Mesenchymal stem cell (in vitro differentiated cells and primary cell): ENCODE measurements around the gene CEND1.

ENCODE experiments used
- DNase-seq: peaks from one replicate; pipeline ENCODE4 v3.0.0-alpha.2; 2013
- H2AFZ ChIP-seq: one replicate; pipeline ENCODE4 v1.6.1; 2013; ENCODE audit warnings: low read depth, mild to moderate bottlenecking, control low read depth, inconsistent platforms, low read length, moderate library complexity
- H2AK5ac ChIP-seq: 2 replicates; pipeline ENCODE4 v1.6.1; 2013; ENCODE audit warnings: low read length, moderate library complexity, mild to moderate bottlenecking, inconsistent platforms; ENCODE audit not compliant: severe bottlenecking
- H2BK120ac ChIP-seq: one replicate; pipeline ENCODE4 v1.6.1; 2013; ENCODE audit warnings: low read depth, mild to moderate bottlenecking, inconsistent platforms, low read length, moderate library complexity
- H2BK12ac ChIP-seq, 2 experiments: one replicate each; pipeline ENCODE4 v1.6.1; 2013; ENCODE audit warnings: inconsistent platforms in 2 of 2, low read length in 2 of 2, mild to moderate bottlenecking in 2 of 2, moderate library complexity in 2 of 2, control low read depth in 1 of 2
- H2BK15ac ChIP-seq: one replicate; pipeline ENCODE4 v1.6.1; 2013; ENCODE audit warnings: mild to moderate bottlenecking, low read depth, inconsistent platforms; ENCODE audit not compliant: poor library complexity, severe bottlenecking
- H2BK5ac ChIP-seq: 2 replicates; pipeline ENCODE4 v1.6.1; 2013; ENCODE audit warnings: low read depth, mild to moderate bottlenecking, low read length, control low read depth, inconsistent platforms; ENCODE audit not compliant: poor library complexity, severe bottlenecking
- H3K14ac ChIP-seq, 2 experiments: one replicate each; pipeline ENCODE4 v1.6.1; 2013; ENCODE audit warnings: inconsistent platforms in 2 of 2, low read length in 2 of 2, control low read depth in 1 of 2, mild to moderate bottlenecking in 1 of 2, moderate library complexity in 1 of 2
- H3K18ac ChIP-seq, 2 experiments: one replicate each; pipeline ENCODE4 v1.6.1; 2013; ENCODE audit warnings: inconsistent platforms in 2 of 2, low read length in 2 of 2, control low read depth in 1 of 2, low read depth in 1 of 2, mild to moderate bottlenecking in 1 of 2
- H3K23ac ChIP-seq, 2 experiments: one replicate each; pipeline ENCODE4 v1.6.1; 2013; ENCODE audit warnings: inconsistent platforms in 2 of 2, low read length in 2 of 2, mild to moderate bottlenecking in 2 of 2, moderate library complexity in 2 of 2, control low read depth in 1 of 2
- H3K27ac ChIP-seq: 2 replicates; pipeline ENCODE4 v1.5.1; 2013; ENCODE audit warnings: mild to moderate bottlenecking, moderate library complexity, low read length, control low read depth, inconsistent platforms; ENCODE audit not compliant: poor library complexity, severe bottlenecking
- H3K27me3 ChIP-seq, 2 experiments: 2 replicates each; pipeline versions ENCODE4 v1.6.1 to v1.7.0; 2013; ENCODE audit warnings: low read length in 2 of 2, mild to moderate bottlenecking in 2 of 2, moderate library complexity in 2 of 2, control low read depth in 1 of 2, inconsistent platforms in 1 of 2; ENCODE audit not compliant: control insufficient read depth in 1 of 2, insufficient read depth in 1 of 2
- H3K36me3 ChIP-seq, 2 experiments: 2 replicates each; pipeline versions ENCODE4 v1.6.1 to v1.7.0; 2013; ENCODE audit warnings: low read length in 2 of 2, control low read depth in 1 of 2, inconsistent platforms in 1 of 2, low read depth in 1 of 2, mild to moderate bottlenecking in 1 of 2; ENCODE audit not compliant: insufficient read depth in 2 of 2, control insufficient read depth in 1 of 2
- H3K4ac ChIP-seq, 2 experiments: one replicate each; pipeline ENCODE4 v1.6.1; 2013; ENCODE audit warnings: inconsistent platforms in 2 of 2, low read length in 2 of 2, mild to moderate bottlenecking in 2 of 2, moderate library complexity in 2 of 2, control low read depth in 1 of 2, low read depth in 1 of 2
- H3K4me1 ChIP-seq: 2 replicates; pipeline ENCODE4 v1.6.1; 2013; ENCODE audit warnings: low read depth, low read length, control low read depth; ENCODE audit not compliant: control insufficient read depth, insufficient read depth
- H3K4me2 ChIP-seq: 2 replicates; pipeline ENCODE4 v1.6.1; 2013; ENCODE audit warnings: low read length, mild to moderate bottlenecking, inconsistent platforms; ENCODE audit not compliant: poor library complexity, severe bottlenecking
- H3K4me3 ChIP-seq, 2 experiments: 2 replicates each; pipeline versions ENCODE4 v1.5.1 to v1.7.0; 2013; ENCODE audit warnings: low read length in 2 of 2, mild to moderate bottlenecking in 2 of 2, control low read depth in 1 of 2, low read depth in 1 of 2; ENCODE audit not compliant: insufficient read depth in 1 of 2
- H3K79me1 ChIP-seq: replicated peaks from 2 replicates; pipeline ENCODE4 v1.6.1; 2013; ENCODE audit warnings: mild to moderate bottlenecking, control low read depth, low read length, inconsistent platforms; ENCODE audit not compliant: poor library complexity, severe bottlenecking
- H3K9ac ChIP-seq: 2 replicates; pipeline ENCODE4 v1.7.0; 2013; ENCODE audit warnings: mild to moderate bottlenecking, low read length, moderate library complexity
- H3K9me3 ChIP-seq: 2 replicates; pipeline ENCODE4 v1.7.0; 2013; ENCODE audit warnings: mild to moderate bottlenecking, low read length; ENCODE audit not compliant: control insufficient read depth
- H4K8ac ChIP-seq: one replicate; pipeline ENCODE4 v1.6.1; 2013; ENCODE audit warnings: inconsistent platforms, mild to moderate bottlenecking, low read length, moderate library complexity
- H4K91ac ChIP-seq: one replicate; pipeline ENCODE4 v1.6.1; 2013; ENCODE audit warnings: mild to moderate bottlenecking, low read length, inconsistent platforms
- WGBS: methylation state at CpG from one replicate; pipeline ENCODE4 v1.1.7; 2013; ENCODE audit warnings: mixed read lengths; 5-methylcytosine and 5-hydroxymethylcytosine counted together

CEND1 gene

GRCh38 chr11:827146-827896, 37.4 kb upstream of the CEND1 start:
- H3K4ac ChIP-seq: no peak overlapping the region
- H3K4me1 ChIP-seq: peaks cover 67% of the 10 kb centered on the region
- H3K23ac ChIP-seq: no peak overlapping the region
- H4K91ac ChIP-seq: no peak overlapping the region
- no peak overlapping the region for H2BK12ac ChIP-seq
- H3K9ac ChIP-seq: no peak overlapping the region
- no peaks in the 10 kb centered on the region for H3K9me3 ChIP-seq
- 6% methylated on average over 41 of the region's 66 CpGs for WGBS
- H3K79me1 ChIP-seq: peaks cover 11% of the 10 kb centered on the region
- no peak overlapping the region for H3K18ac ChIP-seq
- DNase-seq: no peak
- H3K27me3 ChIP-seq: peaks cover 0 to 17% of the 10 kb centered on the region in 2 experiments
- H3K4me3 ChIP-seq: peak overlapping the region; percentile 47
- peak overlapping the region; percentile 19 for H2BK15ac ChIP-seq
- no peak overlapping the region for H3K27ac ChIP-seq
- H4K8ac ChIP-seq: no peak overlapping the region
- no peak overlapping the region for H2BK5ac ChIP-seq
- no peak overlapping the region for H3K14ac ChIP-seq
- peak overlapping the region; percentile 84 for H3K4me2 ChIP-seq
- peaks cover 21 to 34% of the 10 kb centered on the region in 2 experiments for H3K36me3 ChIP-seq
- H2AK5ac ChIP-seq: no peak overlapping the region
- H2AFZ ChIP-seq: no peak overlapping the region
- no peak overlapping the region for H2BK120ac ChIP-seq

GRCh38 chr11:826836-827145, 36.9 kb upstream of the CEND1 start:
- Histone ChIP-seq H3K4me1 (peaks cover 67% of the 10 kb centered on the region), H3K9ac (no peak overlapping the region), H3K4me2 (peak overlapping the region; percentile 84), H2BK15ac (no peak overlapping the region), H2BK120ac (no peak overlapping the region), H3K4ac (no peak overlapping the region), H3K9me3 (no peaks in the 10 kb centered on the region), H3K27ac (no peak overlapping the region), H3K18ac (no peak overlapping the region), H3K4me3 (peak overlapping the region; percentile 47), H4K8ac (no peak overlapping the region), H2AK5ac (no peak overlapping the region), H4K91ac (no peak overlapping the region), H3K79me1 (peaks cover 15% of the 10 kb centered on the region), H3K36me3 (peaks cover 25 to 39% of the 10 kb centered on the region in 2 experiments), H3K27me3 (peaks cover 0 to 17% of the 10 kb centered on the region in 2 experiments), H2AFZ (no peak overlapping the region), H3K14ac (no peak overlapping the region), H3K23ac (no peak overlapping the region), H2BK12ac (no peak overlapping the region), H2BK5ac (no peak overlapping the region)
- WGBS: 6% methylated on average over 11 of the region's 22 CpGs
- DNase-seq: no peak

- peaks cover 0 to 17% of the 10 kb centered on the region in 2 experiments for H3K27me3 ChIP-seq
- H3K4ac ChIP-seq: no peak overlapping the region
- H3K4me1 ChIP-seq: peaks cover 67% of the 10 kb centered on the region
- no peak overlapping the region for H3K9ac ChIP-seq
- H3K18ac ChIP-seq: no peak overlapping the region
- H3K36me3 ChIP-seq: peaks cover 25 to 45% of the 10 kb centered on the region in 2 experiments
- no peak overlapping the region for H2BK12ac ChIP-seq
- no peak overlapping the region for H3K14ac ChIP-seq
- H3K23ac ChIP-seq: no peak overlapping the region
- DNase-seq: no peak
- no peak overlapping the region for H2BK15ac ChIP-seq
- H4K91ac ChIP-seq: no peak overlapping the region
- no peak overlapping the region for H2AK5ac ChIP-seq
- no peak overlapping the region for H3K4me3 ChIP-seq
- H2AFZ ChIP-seq: no peak overlapping the region
- no peak overlapping the region for H3K4me2 ChIP-seq
- H3K9me3 ChIP-seq: no peaks in the 10 kb centered on the region
- no peak overlapping the region for H3K27ac ChIP-seq
- H4K8ac ChIP-seq: no peak overlapping the region
- H2BK120ac ChIP-seq: no peak overlapping the region
- WGBS: 90% methylated on average over 8 of the region's 9 CpGs
- H3K79me1 ChIP-seq: peaks cover 17% of the 10 kb centered on the region
- H2BK5ac ChIP-seq: no peak overlapping the region
Measured at GRCh38 chr11:826227-826621, 36.3 kb upstream of the CEND1 start.

GRCh38 chr11:825366-826226, 35.7 kb upstream of the CEND1 start:
- Histone ChIP-seq H3K4me1 (peaks cover 67% of the 10 kb centered on the region), H3K18ac (no peak overlapping the region), H3K27me3 (peaks cover 0 to 17% of the 10 kb centered on the region in 2 experiments), H3K36me3 (peaks cover 25 to 48% of the 10 kb centered on the region in 2 experiments), H3K4ac (no peak overlapping the region), H3K9ac (no peak overlapping the region), H4K8ac (no peak overlapping the region), H3K27ac (no peak overlapping the region), H3K79me1 (peaks cover 19% of the 10 kb centered on the region), H3K4me2 (no peak overlapping the region), H4K91ac (no peak overlapping the region), H2AFZ (no peak overlapping the region), H2BK5ac (no peak overlapping the region), H3K9me3 (no peaks in the 10 kb centered on the region), H2BK15ac (no peak overlapping the region), H3K14ac (no peak overlapping the region), H2AK5ac (no peak overlapping the region), H2BK120ac (no peak overlapping the region), H2BK12ac (no peak overlapping the region), H3K23ac (no peak overlapping the region), H3K4me3 (no peak overlapping the region)
- DNase-seq: no peak
- WGBS: 92% methylated on average over 9 of the region's 12 CpGs
